WERI-Rb-1 (cell line): Measurements from ENCODE around the gene ZHX3.
A peak's percentile ranks its signal among the peaks of the same experiment; 100 is the strongest.

Source experiments
- DNase-seq: peaks from one replicate; pipeline ENCODE4 v3.0.0-alpha.2; 2020
- H3K27ac ChIP-seq: fragments of 250-450 bp; sonication (Bioruptor Pico); 2 replicates; pipeline ENCODE4 v1.5.1; 2020; ENCODE audit warnings: mild to moderate bottlenecking, moderate library complexity
- H3K27me3 ChIP-seq: fragments of 250-450 bp; sonication (Bioruptor Pico); 2 replicates; pipeline ENCODE4 v1.5.1; 2021; ENCODE audit warnings: mild to moderate bottlenecking, low read depth, moderate library complexity; ENCODE audit not compliant: insufficient read depth, severe bottlenecking
- H3K36me3 ChIP-seq: fragments of 250-450 bp; sonication (Bioruptor Pico); 2 replicates; pipeline ENCODE4 v1.5.1; 2020; ENCODE audit warnings: mild to moderate bottlenecking, moderate library complexity
- H3K4me3 ChIP-seq: 2 replicates; pipeline ENCODE4 v1.5.1; 2011; ENCODE audit warnings: low read depth, mild to moderate bottlenecking, control low read depth, low read length
- H3K9me3 ChIP-seq: fragments of 250-450 bp; sonication (Bioruptor Pico); 2 replicates; pipeline ENCODE4 v1.5.1; 2021; ENCODE audit warnings: mild to moderate bottlenecking, moderate library complexity; ENCODE audit not compliant: severe bottlenecking
- CTCF ChIP-seq: IDR thresholded peaks from 2 replicates; pipeline ENCODE4 v1.5.1; 2011; ENCODE audit warnings: low read depth, mild to moderate bottlenecking, control low read depth, inconsistent platforms, low read length

Gene ZHX3

GRCh38 chr20:41178495-41178894 lies 139.0 kb downstream of the ZHX3 start:
- no peak for TF ChIP-seq CTCF
- DNase-seq = no peak
- H3K9me3 ChIP-seq = no peaks in the 10 kb centered on the region
- H3K36me3 ChIP-seq = peaks cover 50% of the 10 kb centered on the region
- no peak overlapping the region for H3K27ac ChIP-seq
- H3K4me3 ChIP-seq = no peak overlapping the region
- no peaks in the 10 kb centered on the region for H3K27me3 ChIP-seq

- no peaks in the 10 kb centered on the region for H3K27me3 ChIP-seq
- no peak for TF ChIP-seq CTCF
- no peak overlapping the region for H3K4me3 ChIP-seq
- no peak for DNase-seq
- peaks cover 55% of the 10 kb centered on the region for H3K36me3 ChIP-seq
- H3K9me3 ChIP-seq = no peaks in the 10 kb centered on the region
- H3K27ac ChIP-seq = no peak overlapping the region
Observed at GRCh38 chr20:41177636-41178035, 139.9 kb downstream of the ZHX3 start.

GRCh38 chr20:41176711-41177552 lies 140.6 kb downstream of the ZHX3 start:
- H3K27me3 ChIP-seq = no peaks in the 10 kb centered on the region
- no peak overlapping the region for H3K4me3 ChIP-seq
- H3K9me3 ChIP-seq = no peaks in the 10 kb centered on the region
- H3K36me3 ChIP-seq = peaks cover 59% of the 10 kb centered on the region
- H3K27ac ChIP-seq = no peak overlapping the region
- DNase-seq = no peak
- TF ChIP-seq CTCF = no peak

- no peak for DNase-seq
- H3K4me3 ChIP-seq = no peak overlapping the region
- no peaks in the 10 kb centered on the region for H3K27me3 ChIP-seq
- no peak overlapping the region for H3K27ac ChIP-seq
- no peaks in the 10 kb centered on the region for H3K9me3 ChIP-seq
- peaks cover 65% of the 10 kb centered on the region for H3K36me3 ChIP-seq
- TF ChIP-seq CTCF = no peak
Observed at GRCh38 chr20:41175727-41176330, 141.7 kb downstream of the ZHX3 start.

- no peak overlapping the region for H3K27ac ChIP-seq
- H3K9me3 ChIP-seq = no peaks in the 10 kb centered on the region
- H3K36me3 ChIP-seq = peaks cover 71% of the 10 kb centered on the region
- peak; percentile 1 for DNase-seq
- no peak overlapping the region for H3K4me3 ChIP-seq
- no peaks in the 10 kb centered on the region for H3K27me3 ChIP-seq
- TF ChIP-seq CTCF = no peak
Observed at GRCh38 chr20:41175201-41175651, 142.3 kb downstream of the ZHX3 start.
